GM21825 (cell line): ENCODE measurements around the gene TMEM169.
A peak's percentile ranks its signal among the peaks of the same experiment; 100 is the strongest.

Source experiments
- ATAC-seq: cut with Tn5 transposase; IDR thresholded peaks from one replicate; pipeline ENCODE4 v1.9.1; 2021; ENCODE audit warnings: mild to moderate bottlenecking, moderate library complexity; ENCODE audit not compliant: unreplicated experiment

The TMEM169 gene

GRCh38 chr2:216081487-216082116 is at the start of gene TMEM169, which contains the start of gene PECR:
Gene TMEM169 (plus strand): TSS chr2:216081919. CDS start chr2:216095964, 14,045 bp downstream.
Gene PECR (minus strand): TSS chr2:216081809. CDS start chr2:216081741, 68 bp downstream.
- peak; percentile 92 for ATAC-seq

GRCh38 chr2:216031960-216032689 is 49.6 kb upstream of the TMEM169 start:
- ATAC-seq = peak; percentile 71

- peak; percentile 33 for ATAC-seq
These were observed 48.3 kb upstream of the TMEM169 start for GRCh38 chr2:216033403-216033802.

GRCh38 chr2:216034065-216034464 is 47.7 kb upstream of the TMEM169 start:
- peak; percentile 40 for ATAC-seq

- no peak for ATAC-seq
These were observed 41.8 kb upstream of the TMEM169 start for GRCh38 chr2:216039918-216040317.

- no peak for ATAC-seq
These were observed 40.3 kb upstream of the TMEM169 start for GRCh38 chr2:216041438-216041837.

- ATAC-seq = no peak
These were observed 37.8 kb upstream of the TMEM169 start for GRCh38 chr2:216043949-216044348.

- ATAC-seq = peak; percentile 95
These were observed 36.7 kb upstream of the TMEM169 start for GRCh38 chr2:216044883-216045486.

- ATAC-seq = no peak
These were observed 34.3 kb upstream of the TMEM169 start for GRCh38 chr2:216047397-216047796.

- ATAC-seq = no peak
These were observed 32.3 kb upstream of the TMEM169 start for GRCh38 chr2:216049452-216049851.

- ATAC-seq = no peak
These were observed 30.4 kb upstream of the TMEM169 start for GRCh38 chr2:216051350-216051749.

GRCh38 chr2:216052420-216052819 is 29.3 kb upstream of the TMEM169 start:
- no peak for ATAC-seq

- ATAC-seq = no peak
These were observed 26.0 kb upstream of the TMEM169 start for GRCh38 chr2:216055680-216056079.

GRCh38 chr2:216056739-216057138 is 25.0 kb upstream of the TMEM169 start:
- ATAC-seq = peak; percentile 34

- ATAC-seq = peak; percentile 84
These were observed 24.0 kb upstream of the TMEM169 start for GRCh38 chr2:216057688-216058193.

GRCh38 chr2:216059233-216059834 is 22.4 kb upstream of the TMEM169 start:
- ATAC-seq = no peak

- ATAC-seq = no peak
These were observed 17.6 kb upstream of the TMEM169 start for GRCh38 chr2:216064014-216064630.

GRCh38 chr2:216064665-216065064 is 17.1 kb upstream of the TMEM169 start:
- no peak for ATAC-seq

GRCh38 chr2:216066230-216066629 is 15.5 kb upstream of the TMEM169 start:
- ATAC-seq = no peak

- no peak for ATAC-seq
These were observed 12.7 kb upstream of the TMEM169 start for GRCh38 chr2:216069028-216069427.

- ATAC-seq = no peak
These were observed 11.5 kb upstream of the TMEM169 start for GRCh38 chr2:216070195-216070594.
